Neuronal stem cell (in vitro differentiated cells): Measurements from ENCODE around the gene PRXL2A.

ENCODE experiments used
- DNase-seq: peaks from one replicate; pipeline ENCODE4 v3.0.0-alpha.2; 2013; ENCODE audit warnings: low spot score
- H2AFZ ChIP-seq: one replicate; pipeline ENCODE4 v1.6.1; 2013; ENCODE audit warnings: mild to moderate bottlenecking, low read length, inconsistent platforms
- H2AK5ac ChIP-seq: 2 replicates; pipeline ENCODE4 v1.6.1; 2013; ENCODE audit warnings: low read depth, mild to moderate bottlenecking, inconsistent platforms, low read length, moderate library complexity, mixed read lengths
- H2BK120ac ChIP-seq: 2 replicates; pipeline ENCODE4 v1.6.1; 2013; ENCODE audit warnings: low read depth, mild to moderate bottlenecking, inconsistent platforms, low read length, moderate library complexity, mixed read lengths
- H2BK12ac ChIP-seq: one replicate; pipeline ENCODE4 v1.6.1; 2013; ENCODE audit warnings: low read length, inconsistent platforms
- H2BK15ac ChIP-seq: 2 replicates; pipeline ENCODE4 v1.6.1; 2013; ENCODE audit warnings: mild to moderate bottlenecking, low read length, inconsistent platforms, mixed read lengths
- H2BK5ac ChIP-seq: one replicate; pipeline ENCODE4 v1.6.1; 2013; ENCODE audit warnings: inconsistent platforms, mild to moderate bottlenecking, low read length, moderate library complexity
- H3K14ac ChIP-seq: one replicate; pipeline ENCODE4 v1.6.1; 2013; ENCODE audit warnings: low read length, inconsistent platforms
- H3K18ac ChIP-seq: 2 replicates; pipeline ENCODE4 v1.6.1; 2013; ENCODE audit warnings: low read length, inconsistent platforms
- H3K23ac ChIP-seq: 2 replicates; pipeline ENCODE4 v1.6.1; 2013; ENCODE audit warnings: low read depth, mild to moderate bottlenecking, mixed read lengths, low read length, inconsistent platforms; ENCODE audit not compliant: poor library complexity
- H3K27ac ChIP-seq: replicated peaks from 3 replicates; pipeline ENCODE4 v1.5.1; 2013; ENCODE audit warnings: low read length, inconsistent platforms
- H3K27me3 ChIP-seq, 3 experiments: 2 replicates each; pipeline ENCODE4 v1.6.1; 2013; ENCODE audit warnings: low read length in 3 of 3, mild to moderate bottlenecking in 2 of 3, inconsistent platforms in 1 of 3, low read depth in 1 of 3, mixed read lengths in 1 of 3, moderate library complexity in 1 of 3; ENCODE audit not compliant: control insufficient read depth in 3 of 3, insufficient read depth in 3 of 3
- H3K36me3 ChIP-seq, 2 donors: replicated peaks in 1 of 2; 2 replicates each; pipeline ENCODE4 v1.6.1; 2013; ENCODE audit warnings: low read length in 2 of 2; ENCODE audit not compliant: control insufficient read depth in 2 of 2, insufficient read depth in 2 of 2
- H3K4ac ChIP-seq: 2 replicates; pipeline ENCODE4 v1.6.1; 2013; ENCODE audit warnings: inconsistent platforms, mild to moderate bottlenecking, low read length, moderate library complexity
- H3K4me1 ChIP-seq, 2 donors: 1 replicate in 1 of 2; 2 replicates in 1 of 2; pipeline ENCODE4 v1.6.1; 2013; ENCODE audit warnings: low read length in 2 of 2, low read depth in 1 of 2; ENCODE audit not compliant: control insufficient read depth in 2 of 2, insufficient read depth in 1 of 2
- H3K4me2 ChIP-seq: one replicate; pipeline ENCODE4 v1.6.1; 2013; ENCODE audit warnings: mild to moderate bottlenecking, low read length, inconsistent platforms; ENCODE audit not compliant: insufficient read depth, poor library complexity, severe bottlenecking
- H3K4me3 ChIP-seq, 2 donors: 2 replicates each; pipeline ENCODE4 v1.5.1; 2013; ENCODE audit warnings: low read length in 2 of 2, mild to moderate bottlenecking in 2 of 2, inconsistent platforms in 1 of 2, moderate library complexity in 1 of 2
- H3K79me1 ChIP-seq: one replicate; pipeline ENCODE4 v1.6.1; 2013; ENCODE audit warnings: low read depth, mild to moderate bottlenecking, inconsistent platforms, low read length, moderate library complexity
- H3K9ac ChIP-seq: one replicate; pipeline ENCODE4 v1.6.1; 2013; ENCODE audit warnings: mild to moderate bottlenecking, low read depth, low read length, inconsistent platforms; ENCODE audit not compliant: poor library complexity
- H3K9me3 ChIP-seq, 2 donors: replicated peaks in 1 of 2; 2 replicates each; pipeline versions ENCODE3 to v1.6.1; 2013; ENCODE audit warnings: low read length in 2 of 2, mild to moderate bottlenecking in 2 of 2, inconsistent platforms in 1 of 2, low read depth in 1 of 2, mixed read lengths in 1 of 2, moderate library complexity in 1 of 2; ENCODE audit not compliant: control insufficient read depth in 2 of 2, insufficient read depth in 1 of 2
- H4K8ac ChIP-seq: one replicate; pipeline ENCODE4 v1.6.1; 2013; ENCODE audit warnings: low read depth, mild to moderate bottlenecking, inconsistent platforms, low read length, moderate library complexity
- H4K91ac ChIP-seq: one replicate; pipeline ENCODE4 v1.6.1; 2013; ENCODE audit warnings: low read length, low read depth, mild to moderate bottlenecking, inconsistent platforms; ENCODE audit not compliant: poor library complexity
- WGBS, 2 donors: extraction: QIAGEN DNeasy Blood & Tissue Kit; methylation state at CpG; one replicate each; pipeline ENCODE4 v1.1.7; 2013; ENCODE audit warnings: missing lambda C conversion rate in 2 of 2, mixed read lengths in 1 of 2; ENCODE audit not compliant: insufficient read length in 2 of 2, insufficient replicate concordance in 1 of 2; ENCODE audit errors: extremely low coverage in 2 of 2; 5-methylcytosine and 5-hydroxymethylcytosine counted together

Gene PRXL2A

GRCh38 chr10:80480852-80481251 lies 72.5 kb downstream of the PRXL2A start:
- H3K27ac ChIP-seq = no peak overlapping the region
- H3K9me3 ChIP-seq = peaks cover 6 to 23% of the 10 kb centered on the region in 2 donors
- no peak overlapping the region for H3K18ac ChIP-seq
- H3K14ac ChIP-seq = no peak overlapping the region
- no peak overlapping the region for H3K4me2 ChIP-seq
- H3K27me3 ChIP-seq = no peaks in the 10 kb centered on the region
- H3K23ac ChIP-seq = no peak overlapping the region
- no peak for DNase-seq
- no peak overlapping the region for H4K91ac ChIP-seq
- H3K4ac ChIP-seq = no peak overlapping the region
- no peak overlapping the region for H2BK15ac ChIP-seq
- H2BK120ac ChIP-seq = no peak overlapping the region
- no CpG with 5 or more reads among the region's 5 CpGs for WGBS, 2 donors
- no peak overlapping the region for H2AFZ ChIP-seq
- no peak overlapping the region for H2AK5ac ChIP-seq
- H3K4me1 ChIP-seq = peaks cover 7 to 11% of the 10 kb centered on the region in 2 donors
- no peak overlapping the region for H3K9ac ChIP-seq
- peaks cover 3 to 46% of the 10 kb centered on the region in 2 donors for H3K36me3 ChIP-seq
- H2BK12ac ChIP-seq = no peak overlapping the region
- no peak overlapping the region for H2BK5ac ChIP-seq
- no peak overlapping the region for H4K8ac ChIP-seq
- H3K4me3 ChIP-seq = no peak overlapping the region
- H3K79me1 ChIP-seq = peaks cover 4% of the 10 kb centered on the region

GRCh38 chr10:80484243-80484642 lies 75.9 kb downstream of the PRXL2A start:
- DNase-seq = no peak
- H3K27ac ChIP-seq = no peak overlapping the region

GRCh38 chr10:80484676-80485075 lies 76.3 kb downstream of the PRXL2A start:
- H3K9me3 ChIP-seq = no peaks in the 10 kb centered on the region
- H2BK120ac ChIP-seq = no peak overlapping the region
- no peak overlapping the region for H4K91ac ChIP-seq
- no peak overlapping the region for H2BK15ac ChIP-seq
- no peak overlapping the region for H3K4me3 ChIP-seq
- no peak overlapping the region for H3K14ac ChIP-seq
- H2AFZ ChIP-seq = no peak overlapping the region
- H3K79me1 ChIP-seq = peaks cover 16% of the 10 kb centered on the region
- peaks cover 17 to 30% of the 10 kb centered on the region in 2 donors for H3K4me1 ChIP-seq
- H3K4ac ChIP-seq = no peak overlapping the region
- no peak overlapping the region for H3K23ac ChIP-seq
- H3K27me3 ChIP-seq = no peaks in the 10 kb centered on the region
- peaks cover 6 to 40% of the 10 kb centered on the region in 2 donors for H3K36me3 ChIP-seq
- H3K4me2 ChIP-seq = no peak overlapping the region
- no peak overlapping the region for H2BK5ac ChIP-seq
- H3K27ac ChIP-seq = no peak overlapping the region
- no peak overlapping the region for H3K18ac ChIP-seq
- H4K8ac ChIP-seq = no peak overlapping the region
- DNase-seq = no peak
- no peak overlapping the region for H3K9ac ChIP-seq
- no peak overlapping the region for H2BK12ac ChIP-seq
- H2AK5ac ChIP-seq = no peak overlapping the region

More at GRCh38 chr10:80484243-80484642, 75.9 kb downstream of the PRXL2A start:
- Histone ChIP-seq H4K8ac (no peak overlapping the region), H2BK15ac (no peak overlapping the region), H3K14ac (no peak overlapping the region), H3K36me3 (peaks cover 2 to 36% of the 10 kb centered on the region in 2 donors), H3K4me1 (peaks cover 17 to 30% of the 10 kb centered on the region in 2 donors), H2BK5ac (no peak overlapping the region), H3K4me3 (no peak overlapping the region), H3K23ac (no peak overlapping the region), H3K9me3 (no peaks in the 10 kb centered on the region), H2BK120ac (no peak overlapping the region), H3K27me3 (no peaks in the 10 kb centered on the region), H3K79me1 (peaks cover 12% of the 10 kb centered on the region), H2AFZ (no peak overlapping the region), H2AK5ac (no peak overlapping the region), H3K4ac (no peak overlapping the region), H3K9ac (no peak overlapping the region), H3K4me2 (no peak overlapping the region), H2BK12ac (no peak overlapping the region), H4K91ac (no peak overlapping the region), H3K18ac (no peak overlapping the region)
- WGBS, 2 donors = no CpG with 5 or more reads among the region's 6 CpGs

GRCh38 chr10:80485076-80485945 lies 77.0 kb downstream of the PRXL2A start:
- WGBS, 2 donors = no CpG with 5 or more reads among the region's 10 CpGs
- Histone ChIP-seq H3K18ac (no peak overlapping the region), H2AFZ (no peak overlapping the region), H3K14ac (no peak overlapping the region), H3K4ac (no peak overlapping the region), H3K27me3 (no peaks in the 10 kb centered on the region), H4K91ac (no peak overlapping the region), H3K9me3 (peaks cover 0 to 2% of the 10 kb centered on the region in 2 donors), H2AK5ac (no peak overlapping the region), H2BK120ac (no peak overlapping the region), H4K8ac (no peak overlapping the region), H2BK12ac (no peak overlapping the region), H3K27ac (peak overlapping the region; percentile 71), H3K4me1 (peaks cover 17 to 30% of the 10 kb centered on the region in 2 donors), H3K23ac (no peak overlapping the region), H2BK15ac (no peak overlapping the region), H2BK5ac (no peak overlapping the region), H3K79me1 (peaks cover 18% of the 10 kb centered on the region), H3K36me3 (peaks cover 12 to 46% of the 10 kb centered on the region in 2 donors), H3K4me3 (no peak overlapping the region), H3K4me2 (no peak overlapping the region), H3K9ac (no peak overlapping the region)
- no peak for DNase-seq
